NT2/D1 (cell line): Measurements from ENCODE around the gene PSPC1.
"Not testable (repeated sequence)": the region's sequence is repeated elsewhere in the genome, so short reads cannot be mapped to it uniquely, and the experiment has no call there.

Source experiments
- DNase-seq: peaks from one replicate; pipeline ENCODE4 v3.0.0-alpha.2; 2011; ENCODE audit warnings: low read depth, low spot score
- H3K27me3 ChIP-seq: 2 replicates; pipeline ENCODE4 v1.6.0; 2011; ENCODE audit warnings: mild to moderate bottlenecking; ENCODE audit not compliant: insufficient read length, insufficient read depth
- H3K36me3 ChIP-seq: 2 replicates; pipeline ENCODE4 v1.6.1; 2011; ENCODE audit warnings: mild to moderate bottlenecking, low read length, mixed read lengths; ENCODE audit not compliant: insufficient read depth, insufficient read length
- H3K4me1 ChIP-seq: 2 replicates; pipeline ENCODE4 v1.5.1; 2011; ENCODE audit not compliant: insufficient read depth, insufficient read length
- H3K4me3 ChIP-seq: 2 replicates; pipeline ENCODE4 v1.5.1; 2011; ENCODE audit warnings: low read depth; ENCODE audit not compliant: insufficient read length
- H3K9ac ChIP-seq: 2 replicates; pipeline ENCODE4 v1.6.0; 2011; ENCODE audit warnings: low read depth; ENCODE audit not compliant: insufficient read length
- H3K9me3 ChIP-seq: 2 replicates; pipeline ENCODE4 v1.5.1; 2011; ENCODE audit warnings: mild to moderate bottlenecking, low read length; ENCODE audit not compliant: insufficient read depth
- SUZ12 ChIP-seq: IDR thresholded peaks from 2 replicates; pipeline ENCODE4 v1.6.1; 2011; ENCODE audit not compliant: insufficient read length, insufficient read depth; ENCODE audit errors: extremely low read depth
- YY1 ChIP-seq: IDR thresholded peaks from 2 replicates; pipeline ENCODE4 v1.6.1; 2011; ENCODE audit not compliant: insufficient read length, insufficient read depth
- ZNF274 ChIP-seq: IDR thresholded peaks from 2 replicates; pipeline ENCODE4 v1.6.1; 2011; ENCODE audit warnings: mild to moderate bottlenecking, low read depth, low read length

PSPC1 gene

DNA sequence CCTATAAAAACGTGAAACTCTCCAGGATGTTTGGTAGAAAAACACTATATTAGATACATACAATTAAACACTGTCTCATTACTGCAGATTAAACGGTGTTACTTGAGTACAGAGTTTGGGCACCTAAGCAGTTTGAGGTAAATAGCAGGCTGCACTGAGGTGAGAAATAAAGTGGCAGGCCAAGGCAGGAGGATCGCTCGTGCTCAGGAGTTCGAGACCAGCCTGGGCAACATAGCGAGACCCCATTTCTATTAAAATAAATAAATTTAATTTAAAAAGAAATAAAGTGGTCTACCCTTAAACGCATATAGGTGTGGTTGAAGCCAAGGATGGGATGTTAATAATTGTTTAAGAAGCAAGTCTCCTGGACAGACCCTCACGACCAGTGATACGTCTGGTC is 1.2 kb downstream of the PSPC1 start:
- H3K9me3 ChIP-seq = peaks cover 18% of the 10 kb centered on the region; the same call in 1 of the 2 replicates
- H3K4me3 ChIP-seq = peak overlapping the region; percentile 91
- DNase-seq = no peak
- no peaks in the 10 kb centered on the region for H3K27me3 ChIP-seq
- no peak for TF ChIP-seq SUZ12
- no peak for TF ChIP-seq ZNF274
- no peak for TF ChIP-seq YY1
- peak overlapping the region; percentile 100 for H3K9ac ChIP-seq
- H3K36me3 ChIP-seq = peaks cover 15% of the 10 kb centered on the region
- no peaks in the 10 kb centered on the region for H3K4me1 ChIP-seq

DNA sequence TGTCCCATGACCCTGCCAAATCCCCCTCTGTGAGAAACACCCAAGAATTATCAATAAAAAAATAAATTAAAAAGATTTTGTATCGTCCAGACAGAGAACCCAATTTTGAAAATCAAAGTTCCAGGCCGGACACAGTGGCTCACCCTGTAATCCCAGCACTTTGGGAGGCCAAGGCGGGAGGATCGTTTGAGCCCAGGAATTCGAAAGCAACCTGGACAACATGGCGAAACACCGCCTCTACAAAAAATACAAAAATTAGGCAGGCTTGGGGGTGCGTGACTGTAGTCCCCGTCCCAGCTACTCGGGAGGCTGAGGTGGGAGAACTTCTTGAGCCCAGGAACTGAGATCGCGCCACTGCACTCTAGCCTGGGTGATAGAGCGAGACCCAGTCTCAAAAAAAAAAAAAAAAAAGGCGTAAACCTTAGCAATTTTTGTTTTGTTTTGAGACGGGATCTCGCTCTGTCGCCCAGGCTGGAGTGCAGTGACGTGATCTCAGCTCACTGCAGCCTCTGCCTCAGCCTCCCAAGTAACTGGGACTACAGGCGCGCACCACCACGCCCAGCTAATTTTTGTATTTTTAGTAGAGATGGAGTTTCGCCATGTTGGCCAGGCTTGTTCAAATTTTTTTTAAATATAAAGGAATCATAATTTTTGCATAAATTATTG is 1.9 kb downstream of the PSPC1 start:
- H3K36me3 ChIP-seq = peaks cover 21% of the 10 kb centered on the region
- peaks cover 18% of the 10 kb centered on the region; the same call in 1 of the 2 replicates for H3K9me3 ChIP-seq
- not testable (repeated sequence) for H3K9ac ChIP-seq, H3K4me1 ChIP-seq, DNase-seq, H3K27me3 ChIP-seq
- H3K4me3 ChIP-seq = peak overlapping the region; percentile 91

- TF ChIP-seq SUZ12 = no peak
- no peak for TF ChIP-seq YY1
- TF ChIP-seq ZNF274 = no peak
- no peak for DNase-seq
- H3K4me3 ChIP-seq = no peak overlapping the region
- no peaks in the 10 kb centered on the region for H3K27me3 ChIP-seq
- H3K9me3 ChIP-seq = no peaks in the 10 kb centered on the region
- H3K36me3 ChIP-seq = peaks cover 75% of the 10 kb centered on the region
- H3K4me1 ChIP-seq = no peaks in the 10 kb centered on the region
- H3K9ac ChIP-seq = no peak overlapping the region
Measured at GRCh38 chr13:19772306-19772705, 10.4 kb downstream of the PSPC1 start.

- Histone ChIP-seq H3K27me3 (no peaks in the 10 kb centered on the region), H3K4me1 (no peaks in the 10 kb centered on the region), H3K9ac (no peak overlapping the region), H3K4me3 (no peak overlapping the region), H3K36me3 (peaks cover 85% of the 10 kb centered on the region), H3K9me3 (no peaks in the 10 kb centered on the region)
- TF ChIP-seq YY1 (no peak), ZNF274 (no peak), SUZ12 (no peak)
- DNase-seq = no peak
Measured at GRCh38 chr13:19769854-19770253, 12.9 kb downstream of the PSPC1 start.

DNA sequence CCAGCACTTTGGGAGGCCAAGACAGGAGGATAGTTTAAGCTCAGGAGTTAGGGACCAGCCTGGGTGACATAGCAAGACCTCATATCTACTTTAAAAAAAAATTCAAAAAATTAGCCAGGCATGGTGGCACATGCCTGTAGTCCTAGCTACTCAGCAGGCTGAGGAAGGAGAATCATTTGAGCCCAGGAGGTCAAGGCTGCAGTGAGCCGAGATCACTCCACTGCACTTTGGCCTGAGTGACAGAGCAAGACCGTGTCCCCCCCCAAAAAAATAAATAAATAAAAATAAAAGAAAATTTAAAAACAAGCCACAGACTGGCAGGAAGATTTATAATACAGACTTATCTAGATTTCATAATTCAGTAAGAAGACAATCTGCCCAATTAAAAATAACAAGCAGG is 14.8 kb downstream of the PSPC1 start:
- no peak for DNase-seq
- Histone ChIP-seq H3K36me3 (peaks cover 86% of the 10 kb centered on the region), H3K4me3 (no peak overlapping the region), H3K4me1 (no peaks in the 10 kb centered on the region), H3K9ac (no peak overlapping the region), H3K9me3 (no peaks in the 10 kb centered on the region), H3K27me3 (no peaks in the 10 kb centered on the region)
- TF ChIP-seq SUZ12 = no peak
- TF ChIP-seq YY1 = no peak
- TF ChIP-seq ZNF274 = no peak

GRCh38 chr13:19766591-19766990 is 16.2 kb downstream of the PSPC1 start:
- H3K36me3 ChIP-seq = peaks cover 83% of the 10 kb centered on the region
- peak; percentile 11 for DNase-seq
- TF ChIP-seq SUZ12 (no peak), YY1 (no peak), ZNF274 (no peak)

GRCh38 chr13:19764237-19764636 is 18.5 kb downstream of the PSPC1 start:
- DNase-seq = no peak
- no peaks in the 10 kb centered on the region for H3K4me1 ChIP-seq
- no peak overlapping the region for H3K4me3 ChIP-seq
- no peaks in the 10 kb centered on the region for H3K27me3 ChIP-seq
- H3K9me3 ChIP-seq = no peaks in the 10 kb centered on the region
- peaks cover 77% of the 10 kb centered on the region for H3K36me3 ChIP-seq
- TF ChIP-seq YY1 (no peak), SUZ12 (no peak), ZNF274 (no peak)
- no peak overlapping the region for H3K9ac ChIP-seq

More at GRCh38 chr13:19766591-19766990, 16.2 kb downstream of the PSPC1 start:
- Histone ChIP-seq H3K9me3 (no peaks in the 10 kb centered on the region), H3K9ac (no peak overlapping the region), H3K27me3 (no peaks in the 10 kb centered on the region), H3K4me1 (no peaks in the 10 kb centered on the region), H3K4me3 (no peak overlapping the region)

GRCh38 chr13:19763618-19764017 is 19.1 kb downstream of the PSPC1 start:
- H3K9ac ChIP-seq = no peak overlapping the region
- H3K4me3 ChIP-seq = no peak overlapping the region
- no peaks in the 10 kb centered on the region for H3K27me3 ChIP-seq
- H3K9me3 ChIP-seq = no peaks in the 10 kb centered on the region
- H3K36me3 ChIP-seq = peaks cover 76% of the 10 kb centered on the region
- DNase-seq = no peak
- H3K4me1 ChIP-seq = no peaks in the 10 kb centered on the region
- TF ChIP-seq SUZ12 (no peak), ZNF274 (no peak), YY1 (no peak)
